GM18511 (cell line): ENCODE results near the gene OR1J1.

Source experiments
- ATAC-seq: cut with Tn5 transposase; IDR thresholded peaks from one replicate; pipeline ENCODE4 v1.9.1; 2021; ENCODE audit warnings: mild to moderate bottlenecking, moderate library complexity; ENCODE audit not compliant: unreplicated experiment

OR1J1 gene

GRCh38 chr9:122477826-122478225 lies at the start of gene OR1J1:
OR1J1 (minus strand) TSS chr9:122477926; CDS start chr9:122477926, 0 bp downstream.
- no peak for ATAC-seq

- no peak for ATAC-seq
Measured at GRCh38 chr9:122527193-122527592, 49.5 kb upstream of the OR1J1 start, which contains the start of gene OR1N1. OR1N1 (minus strand) TSS chr9:122527293; CDS start chr9:122527293, 0 bp downstream.

- no peak for ATAC-seq
Measured at GRCh38 chr9:122526602-122527001, 48.9 kb upstream of the OR1J1 start.

GRCh38 chr9:122519376-122519775 lies 41.6 kb upstream of the OR1J1 start:
- ATAC-seq: no peak

GRCh38 chr9:122518841-122519240 lies 41.1 kb upstream of the OR1J1 start, which contains the start of gene OR1J4:
OR1J4 (plus strand) TSS chr9:122519141; CDS start chr9:122519141, 0 bp downstream.
- ATAC-seq: no peak

- ATAC-seq: no peak
Measured at GRCh38 chr9:122518226-122518625, 40.5 kb upstream of the OR1J1 start.

GRCh38 chr9:122510502-122510901 lies 32.8 kb upstream of the OR1J1 start, which contains the start of gene OR1J2:
OR1J2 (plus strand) TSS chr9:122510802; CDS start chr9:122510802, 0 bp downstream.
- no peak for ATAC-seq

GRCh38 chr9:122506964-122507363 lies 29.2 kb upstream of the OR1J1 start:
- ATAC-seq: no peak

- ATAC-seq: no peak
Measured at GRCh38 chr9:122498883-122499288, 21.2 kb upstream of the OR1J1 start.

GRCh38 chr9:122479062-122479461 lies 1.3 kb upstream of the OR1J1 start:
- ATAC-seq: no peak

- no peak for ATAC-seq
Measured at GRCh38 chr9:122477346-122477745, 380 bp downstream of the OR1J1 start.

GRCh38 chr9:122475717-122476116 lies 2.0 kb downstream of the OR1J1 start:
- no peak for ATAC-seq

- ATAC-seq: no peak
Measured at GRCh38 chr9:122474561-122474960, 3.2 kb downstream of the OR1J1 start.

- no peak for ATAC-seq
Measured at GRCh38 chr9:122468735-122469134, 9.0 kb downstream of the OR1J1 start.

GRCh38 chr9:122466456-122466855 lies 11.3 kb downstream of the OR1J1 start:
- no peak for ATAC-seq

GRCh38 chr9:122464633-122465567 lies 12.8 kb downstream of the OR1J1 start:
- ATAC-seq: peak; percentile 70

GRCh38 chr9:122463828-122464632 lies 13.7 kb downstream of the OR1J1 start:
- peak; percentile 80 for ATAC-seq

- no peak for ATAC-seq
Measured at GRCh38 chr9:122457787-122458186, 19.9 kb downstream of the OR1J1 start.

- ATAC-seq: no peak
Measured at GRCh38 chr9:122456123-122456522, 21.6 kb downstream of the OR1J1 start.

- no peak for ATAC-seq
Measured at GRCh38 chr9:122453677-122454135, 24.0 kb downstream of the OR1J1 start.

GRCh38 chr9:122446819-122447484 lies 30.8 kb downstream of the OR1J1 start:
- ATAC-seq: no peak
